MV-4-11 (cell line): ENCODE measurements around the gene PAAF1.
A peak's percentile ranks its signal among the peaks of the same experiment; 100 is the strongest.
"Not testable (repeated sequence)": the region's sequence is repeated elsewhere in the genome, so short reads cannot be mapped to it uniquely, and the experiment has no call there.

ENCODE experiments used
- DNase-seq: peaks from one replicate; lab custom pipeline; 2025; lab: John Stamatoyannopoulos, UW

Gene PAAF1, protein sequence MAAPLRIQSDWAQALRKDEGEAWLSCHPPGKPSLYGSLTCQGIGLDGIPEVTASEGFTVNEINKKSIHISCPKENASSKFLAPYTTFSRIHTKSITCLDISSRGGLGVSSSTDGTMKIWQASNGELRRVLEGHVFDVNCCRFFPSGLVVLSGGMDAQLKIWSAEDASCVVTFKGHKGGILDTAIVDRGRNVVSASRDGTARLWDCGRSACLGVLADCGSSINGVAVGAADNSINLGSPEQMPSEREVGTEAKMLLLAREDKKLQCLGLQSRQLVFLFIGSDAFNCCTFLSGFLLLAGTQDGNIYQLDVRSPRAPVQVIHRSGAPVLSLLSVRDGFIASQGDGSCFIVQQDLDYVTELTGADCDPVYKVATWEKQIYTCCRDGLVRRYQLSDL

DNA sequence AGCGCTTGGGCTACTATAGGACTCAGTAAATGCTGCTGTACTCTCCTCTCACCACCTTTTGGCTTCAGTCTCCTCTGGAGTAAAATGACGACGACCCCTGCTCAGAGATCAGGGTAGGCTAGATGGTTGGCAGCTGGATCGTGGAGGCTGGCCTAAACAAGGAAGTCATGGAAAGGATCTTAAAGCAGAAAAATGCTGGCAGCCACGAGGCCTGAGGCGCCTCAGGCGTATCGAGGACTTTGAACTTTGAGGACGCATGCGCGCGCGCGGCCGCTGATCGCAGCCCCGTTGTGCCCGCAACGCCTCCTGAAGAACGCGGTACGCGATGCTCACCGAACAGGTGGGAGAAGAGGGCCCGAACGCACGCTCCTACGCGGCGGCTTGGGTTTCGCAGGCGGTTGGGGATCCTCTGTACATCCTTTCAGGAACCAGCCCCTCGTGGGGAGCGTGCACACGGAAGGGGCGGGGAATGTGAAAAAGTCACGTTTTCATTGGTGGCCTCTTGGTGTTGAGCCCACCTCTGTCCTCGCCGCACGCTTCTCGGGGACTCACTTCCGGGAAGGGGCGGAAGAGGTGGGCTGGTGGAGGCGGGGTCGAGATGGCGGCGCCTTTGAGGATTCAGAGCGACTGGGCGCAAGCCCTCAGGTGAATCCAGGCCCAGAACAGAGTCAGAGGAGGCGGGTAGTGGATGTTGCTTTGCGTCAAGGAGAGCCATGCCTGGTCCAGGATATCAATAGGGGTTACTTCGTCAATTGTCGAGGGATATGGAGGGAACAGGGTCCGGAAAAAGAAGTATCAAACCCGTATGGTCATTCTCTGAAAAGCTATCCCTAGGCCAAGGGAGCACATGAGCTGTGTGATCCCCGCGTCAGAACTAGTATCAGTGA, at the start of gene PAAF1, which contains the start of gene COA4:
Gene PAAF1 (plus strand): TSS at position 576 of the 887 bp plus-strand sequence. CDS start 23 bp downstream, at position 599.
Gene COA4 (minus strand): TSS at position 423 of the 887 bp plus-strand sequence. CDS start 3,468 bp downstream, outside the sequence.
- peak; percentile 98 for DNase-seq

DNA sequence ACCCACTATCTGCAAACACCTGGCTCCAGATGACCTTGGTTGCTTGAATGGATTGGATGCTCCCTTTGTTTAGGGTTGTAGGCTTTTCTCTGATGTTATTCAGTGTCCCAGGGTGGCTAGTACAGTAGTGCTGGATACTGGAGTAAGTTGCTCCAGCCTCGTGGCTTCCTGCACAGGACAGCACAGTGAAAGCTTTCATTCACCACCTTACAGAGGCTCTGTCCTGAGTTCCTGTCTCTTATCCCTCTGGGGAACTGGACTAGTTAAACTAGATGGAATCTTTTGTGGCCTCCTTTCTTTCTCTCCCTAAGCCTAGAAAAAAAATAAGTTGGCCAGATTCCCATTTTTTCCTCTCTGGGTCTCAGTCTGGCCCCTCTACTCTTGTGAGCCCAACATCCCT, 46.5 kb upstream of the PAAF1 start:
- DNase-seq, result no peak

DNA sequence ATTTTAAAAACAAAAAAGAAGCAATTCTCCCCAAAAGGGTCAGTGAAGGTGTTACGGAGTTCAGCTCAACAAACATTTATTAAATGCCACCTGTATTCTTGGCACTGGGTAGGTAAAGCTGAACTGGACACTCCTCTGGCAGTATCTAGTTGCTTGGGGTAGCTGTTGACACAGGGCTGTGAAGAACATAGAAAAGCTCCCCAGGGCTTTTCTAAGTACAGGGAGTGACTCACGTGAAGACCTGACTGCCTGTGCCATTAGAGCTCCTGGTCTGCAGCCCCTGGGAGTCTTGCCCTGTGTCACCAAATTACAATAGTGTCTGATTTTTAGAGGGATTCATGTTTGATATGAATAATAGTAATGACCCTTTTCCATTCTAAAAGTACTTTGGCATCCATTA, 43.7 kb upstream of the PAAF1 start:
- no peak for DNase-seq

DNA sequence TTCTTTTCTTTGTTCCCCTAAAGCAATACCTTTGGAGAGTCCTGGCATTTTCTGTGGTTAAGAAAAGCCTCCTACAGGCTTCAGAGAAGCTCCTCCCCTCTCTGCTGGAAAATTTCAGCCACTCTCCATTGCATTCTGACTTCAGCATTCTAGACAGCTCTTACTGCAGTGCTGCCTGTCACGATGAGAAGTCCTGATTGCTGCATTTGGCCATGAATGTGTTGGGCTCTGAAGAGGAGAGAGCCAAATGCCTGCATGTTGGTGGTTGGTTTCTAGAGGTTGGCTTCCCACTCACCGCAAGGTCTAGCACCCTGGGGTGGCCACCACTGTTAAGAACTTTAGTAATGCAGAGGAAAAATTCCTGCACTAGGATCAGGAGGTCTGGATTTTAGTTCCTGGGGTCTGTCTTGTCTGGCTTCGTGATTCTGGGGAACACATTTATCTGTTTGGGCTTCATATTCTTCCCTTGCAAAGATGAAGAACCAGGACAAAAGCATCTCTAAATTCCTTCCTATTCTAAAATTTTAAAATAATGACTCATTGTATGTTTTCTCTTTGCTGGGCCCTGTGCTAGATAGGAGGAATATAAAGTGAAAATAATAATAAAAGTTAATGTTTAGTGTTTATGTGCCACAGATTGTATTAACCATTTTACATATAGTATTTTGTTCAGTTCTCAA, 38.2 kb upstream of the PAAF1 start:
- no peak for DNase-seq

DNA sequence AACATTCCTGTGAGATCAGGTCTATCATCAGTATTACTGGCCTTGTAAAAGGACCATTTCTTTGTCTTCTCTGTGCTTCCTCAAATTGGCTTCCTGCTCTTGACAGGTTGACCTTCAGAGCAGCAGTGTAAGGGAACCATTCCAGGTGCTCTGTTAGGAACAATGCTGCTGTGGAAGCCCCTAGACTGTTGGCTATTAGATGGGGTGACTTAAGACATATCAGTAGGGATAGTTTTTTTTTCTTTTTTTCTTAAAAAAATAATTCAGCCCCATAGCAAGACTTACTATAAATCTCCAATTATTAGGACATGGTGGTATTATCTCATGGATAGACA, 37.7 kb upstream of the PAAF1 start:
- DNase-seq, result no peak

DNA sequence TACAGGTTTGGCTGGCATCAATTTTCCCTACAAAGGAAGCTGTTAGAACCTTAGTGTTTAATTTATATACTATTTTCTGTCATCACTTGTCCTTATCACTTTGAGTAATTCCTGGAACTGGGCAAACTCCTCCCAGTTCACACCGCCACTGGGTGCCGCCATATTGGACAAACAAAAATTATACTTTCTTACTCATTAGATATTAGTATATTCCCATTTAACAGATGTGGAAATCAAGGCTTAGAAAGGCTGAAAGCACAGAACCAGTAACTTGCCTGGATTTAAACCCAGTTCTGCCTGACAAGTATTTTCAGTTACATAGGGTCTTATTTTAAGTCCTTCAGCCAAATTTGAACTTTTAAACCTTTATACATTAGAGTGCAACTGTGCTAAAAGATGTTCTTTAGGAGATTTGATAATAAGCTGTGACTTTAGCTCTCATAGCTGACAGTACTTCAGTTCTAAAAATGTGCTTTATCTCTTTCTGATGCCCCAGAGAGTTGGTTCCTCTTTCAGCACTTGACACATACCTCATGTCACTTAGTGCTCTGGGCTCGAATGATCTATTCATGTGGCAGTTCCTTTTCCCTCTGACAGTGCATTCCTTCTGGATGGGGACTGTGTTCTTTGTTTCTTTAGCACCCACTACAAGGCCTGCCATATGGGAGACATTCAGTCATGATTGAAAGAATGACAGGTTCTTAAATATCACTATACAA, 25.6 kb upstream of the PAAF1 start:
- DNase-seq, result peak; percentile 86

DNA sequence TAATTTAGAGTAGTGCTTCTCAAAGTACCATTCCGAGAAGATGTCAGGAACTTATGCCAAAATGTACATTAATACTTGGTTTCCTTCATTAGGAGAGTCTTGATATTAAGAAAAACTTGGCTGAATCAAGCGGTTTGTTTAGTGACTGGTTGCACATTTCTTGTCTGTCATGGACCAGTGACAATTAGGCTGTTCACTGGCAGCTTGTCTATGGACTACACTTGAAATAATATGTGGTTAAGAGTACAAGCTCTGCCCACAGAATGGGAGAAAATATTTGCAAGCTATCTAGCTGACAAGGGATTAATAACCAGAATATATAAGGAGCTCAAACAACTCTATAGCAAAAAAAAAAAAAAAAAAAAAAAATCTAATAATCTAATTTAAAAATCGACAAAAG, 24.8 kb upstream of the PAAF1 start:
- no peak for DNase-seq

DNA sequence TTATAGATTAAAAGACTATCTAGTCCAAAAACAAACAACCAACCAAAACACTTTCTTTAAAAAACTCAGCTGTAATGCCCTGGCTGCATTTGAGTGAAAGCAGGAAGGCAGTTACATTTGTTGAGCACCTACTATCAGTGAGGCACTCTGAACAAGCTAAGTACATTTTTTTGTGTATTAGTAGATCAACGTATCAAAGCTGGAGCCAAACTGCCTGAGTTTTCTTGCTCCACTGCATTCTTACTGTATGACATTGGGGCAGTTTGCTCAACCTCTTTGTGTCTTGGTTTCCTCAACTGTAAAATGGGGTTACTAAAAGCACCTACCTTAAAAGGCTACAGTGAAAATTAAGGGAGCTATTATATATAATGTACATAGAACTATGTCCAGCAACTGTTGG, 22.1 kb upstream of the PAAF1 start:
- DNase-seq, result no peak

DNA sequence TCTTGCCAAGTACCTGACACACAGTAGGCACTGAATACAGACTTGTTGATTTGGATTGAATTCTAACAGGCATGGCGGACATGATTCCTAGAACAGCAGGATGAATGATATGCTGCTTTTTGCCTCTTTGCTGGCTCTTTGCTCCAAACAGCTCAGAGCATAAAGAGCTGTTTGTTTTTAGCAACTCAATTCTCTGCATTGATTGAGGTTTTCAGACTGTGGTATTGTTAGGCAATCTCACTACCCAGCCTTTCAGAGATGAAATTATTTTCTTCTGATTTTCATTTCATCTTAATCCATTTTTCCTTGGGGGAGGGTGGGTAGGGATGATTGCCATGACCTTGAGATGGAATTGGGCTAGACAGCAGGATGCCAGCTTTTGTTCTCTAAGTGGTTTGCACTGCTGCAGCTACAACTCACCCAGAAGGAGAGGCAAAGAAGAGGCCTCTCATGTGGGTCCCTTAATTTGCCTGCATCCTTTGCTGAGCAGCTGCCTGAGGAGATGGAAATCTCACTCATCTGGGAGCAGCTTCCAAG, 20.7 kb upstream of the PAAF1 start:
- DNase-seq, result no peak

DNA sequence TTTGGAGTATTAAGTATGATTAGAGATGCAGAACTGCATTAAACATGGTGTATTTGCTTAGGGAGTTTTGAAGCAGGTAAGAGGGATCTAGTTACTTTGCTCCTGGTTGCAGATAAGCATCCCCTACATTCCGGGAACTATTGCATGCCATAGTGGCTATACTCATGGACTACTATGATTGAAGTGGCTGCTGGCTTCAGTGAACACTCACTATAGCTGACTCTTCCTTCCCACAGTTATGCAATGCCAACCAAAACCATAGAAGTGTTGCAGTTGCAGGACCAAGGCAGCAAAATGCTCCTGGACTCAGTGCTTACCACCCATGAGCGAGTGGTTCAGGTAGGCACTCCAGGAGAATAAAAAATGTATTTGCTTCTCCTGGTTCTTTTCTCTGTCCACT, 17.1 kb upstream of the PAAF1 start:
- no peak for DNase-seq

DNA sequence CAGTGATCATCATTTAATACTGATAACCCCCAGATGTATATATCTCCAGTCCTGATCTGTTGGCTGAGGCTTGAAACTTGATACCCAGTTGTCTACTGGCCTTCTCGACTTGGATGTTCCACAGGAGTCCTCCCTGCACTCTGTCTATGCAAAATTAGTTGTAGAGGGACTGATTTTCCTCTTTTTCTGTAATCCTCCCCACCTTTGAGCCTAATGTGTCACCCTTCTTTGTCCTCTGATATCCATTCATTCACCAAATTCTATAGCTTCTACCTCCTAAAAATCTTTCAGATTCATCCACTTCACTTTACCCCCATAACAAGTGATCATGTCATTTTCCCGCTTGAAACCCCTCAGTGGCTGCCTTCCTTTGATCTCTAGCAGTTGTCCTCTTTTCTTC, 16.6 kb upstream of the PAAF1 start:
- no peak for DNase-seq

DNA sequence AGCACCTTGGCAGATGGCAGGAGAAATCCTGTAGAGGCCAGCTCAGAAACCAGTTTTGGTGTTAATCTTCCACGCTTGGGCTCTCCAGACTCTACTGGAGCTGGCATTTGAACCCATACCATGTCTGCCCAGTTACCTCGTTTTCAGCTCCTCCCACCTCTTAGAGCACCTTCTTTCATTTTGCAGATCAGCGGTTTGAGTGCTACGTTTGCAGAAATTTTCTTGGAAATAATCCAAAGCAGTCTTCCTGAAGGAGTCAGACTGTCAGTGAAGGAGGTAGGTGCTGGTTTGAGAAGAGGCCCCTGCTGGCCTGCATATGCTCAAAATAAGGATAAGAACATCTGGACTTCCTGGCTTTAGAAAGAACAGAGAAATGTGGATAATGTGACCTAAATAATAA, 13.8 kb upstream of the PAAF1 start:
- no peak for DNase-seq

DNA sequence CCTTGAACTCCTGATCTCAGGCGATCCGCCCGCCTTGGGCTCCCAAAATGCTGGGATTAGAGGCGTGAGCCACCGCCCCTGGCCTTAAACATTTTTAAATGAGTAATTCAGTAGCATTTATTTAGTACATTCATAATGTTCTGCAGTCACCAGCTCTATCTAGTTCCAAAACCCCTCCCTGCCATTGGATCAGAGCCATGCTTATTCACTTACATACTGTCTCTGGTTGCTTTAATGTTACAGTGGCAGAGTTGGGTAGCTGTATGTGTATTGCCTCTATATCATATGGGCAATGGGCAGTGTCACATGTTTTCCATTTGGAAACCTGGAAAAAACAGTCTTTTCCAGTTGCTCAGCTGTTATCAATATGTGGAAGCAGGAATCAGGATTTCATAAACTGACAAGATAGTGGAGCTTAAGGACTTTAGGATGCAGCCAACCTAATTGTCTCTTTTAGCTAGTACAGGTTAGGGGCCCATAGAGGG, 10.7 kb upstream of the PAAF1 start:
- no peak for DNase-seq

DNA sequence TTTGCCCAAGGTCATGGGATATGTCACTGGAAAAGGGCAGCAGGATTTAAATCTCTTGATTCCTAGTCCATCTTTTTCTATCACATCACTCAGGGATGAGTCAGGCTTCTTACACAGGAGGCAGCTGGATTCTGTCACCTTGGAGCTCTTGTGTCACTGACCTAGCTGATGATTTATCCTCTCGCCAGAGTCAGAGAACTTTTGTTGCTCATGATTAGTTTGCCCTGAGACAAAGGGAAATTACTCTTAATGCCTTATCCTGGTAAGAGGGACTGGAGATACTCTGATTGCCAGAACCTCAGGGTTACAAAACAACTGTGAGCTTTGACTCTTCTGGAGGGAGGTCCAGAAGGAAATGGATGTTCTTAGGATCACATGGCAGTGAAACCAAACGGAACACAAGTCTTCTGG, 10.2 kb upstream of the PAAF1 start:
- DNase-seq, result no peak

DNA sequence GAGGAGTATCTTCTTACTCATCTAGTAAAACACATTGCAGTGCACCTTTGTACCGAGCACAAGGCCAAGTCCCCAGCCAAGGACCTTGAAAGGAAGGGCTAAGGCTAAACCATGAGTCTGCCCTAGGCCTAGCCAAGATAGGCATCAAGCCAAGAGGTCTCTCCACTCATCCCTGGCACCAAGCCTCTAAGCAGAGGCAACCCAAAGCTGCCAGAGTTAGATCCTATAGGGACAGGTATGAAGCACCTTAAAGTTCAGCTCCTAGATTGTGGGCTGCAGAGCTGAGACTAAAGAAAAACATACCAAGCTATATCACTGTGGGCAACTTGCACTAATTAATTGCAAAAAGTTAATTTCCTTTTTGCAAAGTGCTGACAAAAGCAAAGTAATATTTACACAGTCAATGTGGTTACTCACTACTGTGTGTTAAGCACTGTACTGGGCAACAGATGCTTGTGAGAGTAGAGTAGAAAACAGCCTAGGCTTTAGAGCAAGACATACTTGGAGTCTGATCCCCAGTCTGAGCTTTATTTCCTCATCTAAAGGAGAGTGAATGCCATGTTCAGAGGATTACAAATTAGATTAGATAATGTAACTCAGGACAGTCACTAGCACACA, 7.4 kb upstream of the PAAF1 start:
- no peak for DNase-seq

DNA sequence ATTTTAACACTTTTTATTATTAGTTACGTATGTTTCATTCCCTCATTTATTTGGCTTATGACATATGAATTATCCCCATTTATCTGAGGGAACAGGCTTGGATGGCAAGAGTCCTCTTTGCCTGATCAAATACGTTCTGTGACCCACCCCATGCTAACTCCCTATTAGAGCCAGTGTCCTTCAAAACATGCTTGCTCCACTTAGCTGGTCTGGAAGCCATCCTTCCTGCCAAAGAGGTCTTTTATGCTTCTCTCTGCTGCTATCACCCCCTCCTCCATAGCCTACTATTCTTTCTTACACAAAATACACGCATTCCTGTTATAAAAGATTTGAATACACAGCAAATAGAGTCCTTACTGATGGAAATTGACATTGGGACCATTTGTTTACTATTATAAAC, 6.5 kb upstream of the PAAF1 start:
- no peak for DNase-seq

DNA sequence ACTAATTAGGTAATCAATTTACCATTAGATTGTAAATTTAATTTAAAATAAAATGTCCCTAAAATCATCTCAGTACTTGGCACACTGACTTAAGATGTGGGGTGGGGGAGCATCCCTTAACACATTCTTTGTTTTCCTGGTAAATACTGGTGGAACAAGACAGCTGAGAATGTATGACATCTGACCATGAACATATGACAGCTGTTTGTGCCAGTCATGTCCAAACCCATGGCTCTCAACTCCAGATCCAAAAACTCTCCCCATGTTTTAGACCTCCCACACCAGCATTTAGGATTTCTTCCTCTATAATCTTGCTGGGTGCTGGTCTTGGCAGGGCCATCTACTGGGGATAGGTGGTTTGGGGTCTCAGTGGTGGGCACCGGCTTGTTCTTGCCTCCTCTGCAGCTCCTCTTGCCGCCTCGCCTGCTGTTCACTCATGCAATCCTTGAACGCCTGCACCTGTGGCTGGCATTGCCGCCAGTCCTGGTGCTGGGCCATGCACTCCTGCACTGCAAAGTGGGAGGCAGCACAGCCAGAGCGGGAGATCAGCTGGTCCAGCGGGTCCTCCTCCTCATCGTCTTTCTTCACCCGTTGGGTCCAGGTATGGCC, 3.9 kb upstream of the PAAF1 start:
- no peak for DNase-seq

DNA sequence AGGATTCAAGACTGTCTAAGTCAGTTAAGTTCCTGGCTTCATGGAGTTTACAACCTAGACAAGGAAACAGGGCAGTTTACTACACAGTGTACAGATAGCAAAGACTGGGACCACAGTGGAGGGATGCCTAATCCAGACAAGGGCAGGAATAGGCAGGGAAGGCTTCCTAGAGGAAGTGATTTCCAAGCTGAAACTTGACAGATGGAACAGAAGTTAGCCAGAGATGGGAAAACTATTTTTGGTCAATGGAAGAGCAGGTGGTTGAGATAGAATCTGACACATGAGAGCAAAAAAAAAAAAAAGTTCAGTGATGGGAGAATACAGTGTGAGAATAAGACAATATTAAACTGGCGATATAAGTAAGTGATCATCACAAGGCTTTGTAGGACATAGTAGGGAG, 1.4 kb upstream of the PAAF1 start:
- no peak for DNase-seq

DNA sequence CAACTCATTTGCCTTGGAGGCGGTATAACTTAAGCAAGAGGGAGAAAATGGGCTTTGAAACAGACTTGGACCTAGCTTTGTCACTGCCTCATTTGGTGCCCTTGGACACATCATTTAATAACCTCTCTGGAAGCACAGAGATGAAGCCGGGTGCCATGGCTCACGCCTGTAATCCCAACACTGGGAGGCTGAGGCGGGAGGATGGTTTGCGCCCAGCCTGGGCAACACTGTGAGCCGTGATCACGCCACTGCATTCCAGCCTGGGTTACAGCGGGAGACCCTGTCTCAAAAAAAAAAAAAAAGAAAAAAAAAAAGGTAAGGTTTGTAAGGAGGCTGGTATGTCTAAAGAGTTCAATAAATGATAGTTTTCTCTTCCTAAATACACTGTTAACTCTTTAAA, 959 bp upstream of the PAAF1 start:
- no peak for DNase-seq

DNA sequence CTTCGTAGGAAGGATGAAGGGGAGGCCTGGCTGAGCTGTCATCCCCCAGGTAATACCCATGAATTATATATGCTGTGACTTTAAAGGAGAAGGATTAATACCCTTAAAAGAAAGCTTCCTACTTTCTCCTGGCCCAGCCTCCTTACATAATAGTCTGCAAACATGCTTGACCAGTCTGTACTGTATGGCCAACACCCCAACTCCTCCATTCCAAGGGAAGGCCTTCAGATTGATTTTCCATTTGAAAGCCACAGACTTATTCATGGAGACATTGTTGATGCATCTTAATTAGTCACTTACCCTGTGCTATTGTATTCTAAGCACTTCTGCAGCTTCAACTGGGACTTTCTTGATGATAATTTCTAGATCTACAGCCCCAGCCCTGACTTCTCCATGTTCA, 2.0 kb downstream of the PAAF1 start:
- DNase-seq, result no peak

DNA sequence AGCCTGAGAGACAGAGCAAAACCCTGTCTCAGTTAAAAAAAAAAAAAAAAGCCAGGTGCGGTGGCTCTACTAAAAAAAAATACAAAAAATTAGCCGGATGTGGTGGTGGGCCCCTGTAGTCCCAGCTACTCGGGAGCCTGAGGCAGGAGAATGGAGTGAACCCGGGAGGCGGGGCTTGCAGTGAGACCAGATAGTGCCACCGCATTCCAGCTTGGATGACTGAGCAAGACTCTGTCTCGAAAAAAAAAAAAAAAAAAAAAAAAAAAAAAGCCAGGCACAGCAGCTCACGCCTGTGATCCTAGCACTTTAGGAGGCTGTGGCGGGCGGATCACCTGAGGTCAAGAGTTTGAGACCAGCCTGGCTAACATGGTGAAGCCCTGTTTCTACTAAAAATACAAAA, 3.6 kb downstream of the PAAF1 start:
- not testable (repeated sequence) for DNase-seq
